ENCODE measurements around the gene RPS6KC1.

DNA sequence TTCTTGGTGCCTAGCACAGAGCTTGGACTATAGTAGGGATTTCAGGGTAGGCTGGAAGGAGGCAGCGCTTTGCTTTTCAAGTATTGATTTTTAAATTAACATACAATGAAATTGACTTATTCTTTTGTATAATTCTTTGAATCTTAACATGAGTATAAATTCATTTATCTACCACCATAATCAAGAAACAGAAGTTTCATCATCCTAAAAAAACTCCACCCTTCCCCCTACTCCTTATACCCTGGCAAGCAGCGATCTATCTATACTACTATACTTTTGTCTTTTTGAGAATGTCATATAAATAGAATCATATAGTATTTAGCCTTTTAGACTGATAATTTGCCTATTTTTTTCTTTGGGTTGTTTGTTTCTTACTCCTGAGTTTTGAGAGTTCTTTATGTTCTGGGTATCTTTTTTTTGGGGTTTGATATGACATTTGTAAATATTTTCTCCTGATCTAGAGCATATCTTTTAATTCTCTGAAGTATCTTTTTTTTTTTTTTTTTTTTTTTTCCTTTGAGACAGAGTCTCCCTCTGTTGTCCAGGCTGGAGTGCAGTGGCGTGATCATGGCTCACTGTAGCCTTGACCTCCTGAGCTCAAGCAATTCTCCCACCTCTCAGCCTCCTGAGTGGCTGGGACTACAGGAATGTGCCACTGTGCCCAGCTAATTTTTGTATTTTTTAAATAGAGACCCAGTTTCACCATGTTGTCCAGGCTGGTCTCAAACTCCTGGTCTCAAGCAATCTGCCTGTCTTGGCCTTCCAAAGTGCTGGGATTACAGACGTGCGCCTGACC, 6.4 kb downstream of the RPS6KC1 start:
- TF ChIP-seq, protein P1, sequence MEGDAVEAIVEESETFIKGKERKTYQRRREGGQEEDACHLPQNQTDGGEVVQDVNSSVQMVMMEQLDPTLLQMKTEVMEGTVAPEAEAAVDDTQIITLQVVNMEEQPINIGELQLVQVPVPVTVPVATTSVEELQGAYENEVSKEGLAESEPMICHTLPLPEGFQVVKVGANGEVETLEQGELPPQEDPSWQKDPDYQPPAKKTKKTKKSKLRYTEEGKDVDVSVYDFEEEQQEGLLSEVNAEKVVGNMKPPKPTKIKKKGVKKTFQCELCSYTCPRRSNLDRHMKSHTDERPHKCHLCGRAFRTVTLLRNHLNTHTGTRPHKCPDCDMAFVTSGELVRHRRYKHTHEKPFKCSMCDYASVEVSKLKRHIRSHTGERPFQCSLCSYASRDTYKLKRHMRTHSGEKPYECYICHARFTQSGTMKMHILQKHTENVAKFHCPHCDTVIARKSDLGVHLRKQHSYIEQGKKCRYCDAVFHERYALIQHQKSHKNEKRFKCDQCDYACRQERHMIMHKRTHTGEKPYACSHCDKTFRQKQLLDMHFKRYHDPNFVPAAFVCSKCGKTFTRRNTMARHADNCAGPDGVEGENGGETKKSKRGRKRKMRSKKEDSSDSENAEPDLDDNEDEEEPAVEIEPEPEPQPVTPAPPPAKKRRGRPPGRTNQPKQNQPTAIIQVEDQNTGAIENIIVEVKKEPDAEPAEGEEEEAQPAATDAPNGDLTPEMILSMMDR (IDR thresholded peaks at IDR 0.05), result no peak
- TF ChIP-seq POLR2A (IDR thresholded peaks at IDR 0.05), result no peak
